Measurements from ENCODE around the gene MAGEL2. TPM values are rescaled to one million over a fixed set of nuclear protein-coding genes. Genes with fewer than 3 reads are reported as not detected.

Gene MAGEL2
- total and polyA plus RNA-seq, 10 of the 15 experiments (the other 5 are each of a cell fraction or from before 2014, with no cell fraction given): not detected

DNA sequence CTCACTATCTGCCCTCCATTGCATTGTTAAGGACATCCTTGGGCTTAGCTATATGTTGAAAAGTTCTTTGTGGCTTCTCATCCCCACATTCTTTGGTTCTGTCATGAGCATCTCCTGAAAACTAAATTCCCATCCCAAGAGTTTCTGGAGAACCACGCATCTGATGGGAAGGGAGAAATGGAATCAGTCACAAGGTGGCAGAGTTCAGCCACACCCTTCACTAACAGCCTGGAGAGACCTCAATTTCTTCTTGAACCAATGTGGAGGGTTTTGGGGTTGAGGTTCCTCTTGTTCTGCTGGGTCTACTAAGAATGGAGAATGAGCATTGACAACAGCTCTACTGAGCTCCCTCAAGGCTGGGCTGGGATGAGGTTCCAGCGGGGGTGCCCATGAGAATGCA, 15.6 kb upstream of the MAGEL2 start:
- WGBS (ENCODE audit: insufficient coverage, insufficient replicate concordance, low lambda C conversion rate, missing lambda C conversion rate): 0% methylated on average over 2 of the region's 2 CpGs
- FAIRE-seq (no peak), ATAC-seq (no peak), DNase-seq (ENCODE audit: low read depth, low spot score) (no peak)
- Histone ChIP-seq H2AFZ (ENCODE audit: control insufficient read depth, low read depth, low read length) (no peak overlapping the region), H3K4me2 (ENCODE audit: control insufficient read depth, insufficient read depth) (no peak overlapping the region), H3K4me1 (ENCODE audit: control insufficient read depth, insufficient read depth, low read length) (no peaks in the 10 kb centered on the region), H4K20me1 (ENCODE audit: control insufficient read depth, insufficient read depth) (no peaks in the 10 kb centered on the region), H3K79me2 (ENCODE audit: control insufficient read depth, insufficient read depth, low read length) (no peaks in the 10 kb centered on the region), H3K9ac (ENCODE audit: control insufficient read depth, insufficient read depth, low read length) (no peak overlapping the region), H3K9me3 (replicated peaks; ENCODE audit: control insufficient read depth, insufficient read depth, low read length) (no peaks in the 10 kb centered on the region), H3K36me3 (ENCODE audit: control insufficient read depth in 2 of 2, insufficient read depth in 2 of 2, low read length in 1 of 2) (no peaks in the 10 kb centered on the region), H3K27me3 (replicated peaks in 1 of 2; ENCODE audit: control insufficient read depth in 2 of 2, insufficient read depth in 2 of 2, low read length in 1 of 2) (no peaks in the 10 kb centered on the region), H3K4me3 (no peak overlapping the region), H3K27ac (ENCODE audit: control insufficient read depth, insufficient read depth) (no peak overlapping the region)
- no TSS peak for BruUV-seq (replicated peaks)
- ChIA-PET SMC1A (ENCODE audit: uncharacterized antibody, unreplicated experiment) (no interaction called here), CTCF (no interaction called here), RAD21 (ENCODE audit: unreplicated experiment) (no interaction called here), POLR2A (no interaction called here)
- in situ Hi-C loops (cut with MboI) (no loop called here), intact Hi-C loops (cut with micrococcal nuclease; ENCODE audit: unreplicated experiment) (no loop called here)
- TF ChIP-seq, protein P1, sequence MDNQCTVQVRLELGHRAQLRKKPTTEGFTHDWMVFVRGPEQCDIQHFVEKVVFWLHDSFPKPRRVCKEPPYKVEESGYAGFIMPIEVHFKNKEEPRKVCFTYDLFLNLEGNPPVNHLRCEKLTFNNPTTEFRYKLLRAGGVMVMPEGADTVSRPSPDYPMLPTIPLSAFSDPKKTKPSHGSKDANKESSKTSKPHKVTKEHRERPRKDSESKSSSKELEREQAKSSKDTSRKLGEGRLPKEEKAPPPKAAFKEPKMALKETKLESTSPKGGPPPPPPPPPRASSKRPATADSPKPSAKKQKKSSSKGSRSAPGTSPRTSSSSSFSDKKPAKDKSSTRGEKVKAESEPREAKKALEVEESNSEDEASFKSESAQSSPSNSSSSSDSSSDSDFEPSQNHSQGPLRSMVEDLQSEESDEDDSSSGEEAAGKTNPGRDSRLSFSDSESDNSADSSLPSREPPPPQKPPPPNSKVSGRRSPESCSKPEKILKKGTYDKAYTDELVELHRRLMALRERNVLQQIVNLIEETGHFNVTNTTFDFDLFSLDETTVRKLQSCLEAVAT (IDR thresholded peaks at IDR 0.05): no peak
- TF ChIP-seq RAD21 (IDR thresholded peaks at IDR 0.05; ENCODE audit: insufficient read depth, low read depth, low read length) (no peak), SUZ12 (IDR thresholded peaks at IDR 0.05; ENCODE audit: unreplicated experiment) (no peak), NR2C2 (IDR thresholded peaks at IDR 0.05; ENCODE audit: borderline replicate concordance, control insufficient read depth, insufficient read length, low read depth) (no peak), BMI1 (IDR thresholded peaks at IDR 0.05; ENCODE audit: borderline replicate concordance) (no peak), GABPA (IDR thresholded peaks at IDR 0.05; ENCODE audit: low read depth) (no peak), ZNF622 (IDR thresholded peaks at IDR 0.05) (no peak), SMARCA5 (IDR thresholded peaks at IDR 0.05) (no peak), ATF7 (IDR thresholded peaks at IDR 0.05; ENCODE audit: low read depth) (no peak), TCF7 (IDR thresholded peaks at IDR 0.05; ENCODE audit: borderline replicate concordance) (no peak), SMAD1 (IDR thresholded peaks at IDR 0.05; ENCODE audit: low read depth, partially characterized antibody) (no peak), NFYB (IDR thresholded peaks at IDR 0.05; ENCODE audit: insufficient read depth, low read depth, low read length) (no peak)
- TF ChIP-seq, protein P2, sequence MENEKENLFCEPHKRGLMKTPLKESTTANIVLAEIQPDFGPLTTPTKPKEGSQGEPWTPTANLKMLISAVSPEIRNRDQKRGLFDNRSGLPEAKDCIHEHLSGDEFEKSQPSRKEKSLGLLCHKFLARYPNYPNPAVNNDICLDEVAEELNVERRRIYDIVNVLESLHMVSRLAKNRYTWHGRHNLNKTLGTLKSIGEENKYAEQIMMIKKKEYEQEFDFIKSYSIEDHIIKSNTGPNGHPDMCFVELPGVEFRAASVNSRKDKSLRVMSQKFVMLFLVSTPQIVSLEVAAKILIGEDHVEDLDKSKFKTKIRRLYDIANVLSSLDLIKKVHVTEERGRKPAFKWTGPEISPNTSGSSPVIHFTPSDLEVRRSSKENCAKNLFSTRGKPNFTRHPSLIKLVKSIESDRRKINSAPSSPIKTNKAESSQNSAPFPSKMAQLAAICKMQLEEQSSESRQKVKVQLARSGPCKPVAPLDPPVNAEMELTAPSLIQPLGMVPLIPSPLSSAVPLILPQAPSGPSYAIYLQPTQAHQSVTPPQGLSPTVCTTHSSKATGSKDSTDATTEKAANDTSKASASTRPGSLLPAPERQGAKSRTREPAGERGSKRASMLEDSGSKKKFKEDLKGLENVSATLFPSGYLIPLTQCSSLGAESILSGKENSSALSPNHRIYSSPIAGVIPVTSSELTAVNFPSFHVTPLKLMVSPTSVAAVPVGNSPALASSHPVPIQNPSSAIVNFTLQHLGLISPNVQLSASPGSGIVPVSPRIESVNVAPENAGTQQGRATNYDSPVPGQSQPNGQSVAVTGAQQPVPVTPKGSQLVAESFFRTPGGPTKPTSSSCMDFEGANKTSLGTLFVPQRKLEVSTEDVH (IDR thresholded peaks at IDR 0.05; ENCODE audit: low read depth, partially characterized antibody): no peak

All from GM12878 (cell line).